Measurements from ENCODE around the gene DNAJB13. TPM values are rescaled to one million over a fixed set of nuclear protein-coding genes. Genes with fewer than 3 reads are reported as not detected.

Gene DNAJB13
- total RNA-seq, 1 experiment from 2014 or later: not detected

DNA sequence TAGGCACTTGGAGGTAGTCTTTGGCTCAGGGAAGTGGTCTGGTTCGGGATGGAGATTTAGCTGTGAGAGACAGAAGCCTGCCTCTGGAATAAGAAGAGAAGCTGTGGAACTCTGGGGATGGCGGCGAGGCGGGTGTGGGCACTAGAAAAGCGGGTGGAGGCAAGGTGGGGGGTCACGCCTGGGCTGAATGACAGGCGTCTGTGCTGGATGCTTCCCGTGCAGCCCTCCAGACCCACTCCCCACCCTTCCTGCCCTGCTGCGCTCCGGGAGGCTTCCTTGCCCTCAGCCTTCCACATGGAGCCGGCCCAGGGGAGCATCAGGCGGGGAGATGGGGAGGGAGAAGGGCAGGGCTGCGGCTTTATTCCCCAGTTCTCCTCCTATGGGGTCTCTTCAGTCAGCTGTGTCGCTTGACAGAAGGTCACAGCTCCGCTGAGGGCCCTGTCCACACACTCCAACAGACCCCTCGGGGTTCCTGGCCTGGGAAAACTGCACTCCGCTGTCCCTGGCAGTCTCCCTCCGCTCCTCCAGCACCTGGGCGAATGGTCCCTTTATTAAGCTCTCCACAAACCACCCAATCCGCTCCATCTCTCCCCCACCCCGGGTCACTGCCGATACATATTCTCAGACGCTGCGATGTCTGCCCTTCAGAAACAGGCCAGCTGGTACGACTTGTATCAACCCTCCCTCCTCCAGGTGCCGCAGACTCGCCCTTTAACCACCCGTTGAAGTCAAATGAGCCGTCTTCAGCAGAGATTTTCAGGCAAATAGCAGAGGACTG is 6.2 kb downstream of the DNAJB13 start:
- Histone ChIP-seq H3K4ac (ENCODE audit: low read depth, low read length) (no peak overlapping the region), H3K23ac (ENCODE audit: insufficient read length, low read depth, low read length) (no peak overlapping the region), H3K56ac (ENCODE audit: insufficient read length, low read depth, low read length) (no peak overlapping the region), H2BK15ac (ENCODE audit: low read depth, low read length) (no peak overlapping the region), H4K91ac (ENCODE audit: insufficient read length, low read depth, low read length) (no peak overlapping the region), H3K23me2 (ENCODE audit: insufficient read length, low read depth, low read length, poor library complexity, severe bottlenecking) (no peaks in the 10 kb centered on the region), H2BK20ac (ENCODE audit: low read depth, low read length, poor library complexity, severe bottlenecking) (no peak overlapping the region), H3T11ph (ENCODE audit: low read length) (no peak overlapping the region), H3K27me3 (ENCODE audit: insufficient read depth, low read length) (no peaks in the 10 kb centered on the region), H3K18ac (ENCODE audit: insufficient read length, low read depth, low read length) (no peak overlapping the region), H3K9me3 (ENCODE audit: control insufficient read depth, low read depth, low read length) (no peaks in the 10 kb centered on the region), H4K20me1 (ENCODE audit: control insufficient read depth, insufficient read depth, insufficient read length) (no peaks in the 10 kb centered on the region), H3K9ac (ENCODE audit: extremely low read depth, insufficient read length, low read length) (no peak overlapping the region), H2BK12ac (ENCODE audit: insufficient read length, low read depth, low read length) (no peak overlapping the region), H3K79me2 (ENCODE audit: insufficient read depth, low read length) (no peaks in the 10 kb centered on the region), H2BK5ac (ENCODE audit: insufficient read length, low read length) (no peak overlapping the region), H3K79me1 (ENCODE audit: insufficient read depth, low read depth, low read length, poor library complexity, severe bottlenecking) (no peaks in the 10 kb centered on the region), H4K5ac (ENCODE audit: insufficient read length, low read depth, low read length) (no peak overlapping the region), H4K8ac (replicated peaks; ENCODE audit: insufficient read length, low read depth, low read length) (no peak overlapping the region), H2AFZ (ENCODE audit: low read length) (no peak overlapping the region), H2BK120ac (ENCODE audit: low read depth, low read length, poor library complexity, severe bottlenecking) (no peak overlapping the region), H3K14ac (ENCODE audit: insufficient read depth, low read length) (no peak overlapping the region), H3K4me1 (ENCODE audit: insufficient read depth, low read length) (no peaks in the 10 kb centered on the region), H2AK5ac (ENCODE audit: insufficient read length, low read length) (no peak overlapping the region), H3K27ac (ENCODE audit: insufficient read length, low read depth, low read length) (no peak overlapping the region), H3K4me2 (ENCODE audit: insufficient read depth, insufficient read length, low read length) (no peak overlapping the region)
- TF ChIP-seq CTCF (conservative IDR thresholded peaks at IDR 0.05): no peak
- no peak overlapping the region for H3K4me3 Mint-ChIP-seq
- no peak for DNase-seq
- peaks cover 0 to 2% of the 10 kb centered on the region in 2 experiments; a peak in 1 of 5 replicates for H3K9me3 Mint-ChIP-seq
- H3K27me3 Mint-ChIP-seq (ENCODE audit: low read depth): peaks cover 4% of the 10 kb centered on the region; the same call in 1 of the 2 replicates
- no peaks in the 10 kb centered on the region for H3K4me1 Mint-ChIP-seq
- no CpG with 5 or more reads among the region's 29 CpGs for WGBS (ENCODE audit: extremely low coverage, insufficient read length, low lambda C conversion rate)
- H3K36me3 Mint-ChIP-seq (ENCODE audit: insufficient read depth in 1 of 3, low read depth in 3 of 3): no peaks in the 10 kb centered on the region
- no peak overlapping the region for H3K27ac Mint-ChIP-seq

All from H9 (cell line).